Activated naive CD4-positive, alpha-beta T cell treated with anti-CD3 and anti-CD28 coated beads, Interleukin-2, amount 10 ng/mL, durations not matched to agents 5 hours and 36 hours (primary cell): ENCODE results near the gene CCDC12. TPM values are rescaled to one million over a fixed set of nuclear protein-coding genes. Genes with fewer than 3 reads are reported as not detected.

Experiments used
- total RNA-seq, 2 experiments: library from RNA; stranded (reverse); gene quantifications; one replicate each; pipeline ENCODE4 v1.2.3, GENCODE V29; 2021

Gene CCDC12
- 10 to 100 TPM; 51.1 to 52.0 TPM for total RNA-seq

GRCh38 chr3:46976326-46977190 lies at the start of gene CCDC12:
CCDC12 (minus strand) TSS chr3:46976745; CDS start chr3:46976732, 13 bp downstream.

GRCh38 chr3:46978985-46979944 lies 2.7 kb upstream of the CCDC12 start, which contains the start of gene NBEAL2:
NBEAL2 (plus strand) TSS chr3:46979666; CDS start chr3:46979862, 196 bp downstream.

GRCh38 chr3:46877406-46878125 lies 99.0 kb downstream of the CCDC12 start, which contains the start of gene PTH1R:
PTH1R (plus strand) TSS chr3:46877721; CDS start chr3:46883560, 5,839 bp downstream.

Other genes starting within 250 kb of the CCDC12 start
- not detected for gene MYL3, start 113.3 kb downstream of the CCDC12 start, total RNA-seq
- not detected for gene PTH1R, start 99.0 kb downstream of the CCDC12 start, total RNA-seq
- 100 to 1,000 TPM; 187 to 193 TPM for gene NBEAL2, start 2.9 kb upstream of the CCDC12 start, total RNA-seq
- 10 to 100 TPM; 45.5 to 45.6 TPM for gene SETD2, start 187.4 kb upstream of the CCDC12 start, total RNA-seq